Measurements from ENCODE around the gene HFE. TPM values are rescaled to one million over a fixed set of nuclear protein-coding genes. Genes with fewer than 3 reads are reported as not detected.

The HFE gene
- polyA plus RNA-seq, 2 of the 4 experiments (the other 2 are of a cell fraction): 19.9 to 31.7 TPM

DNA sequence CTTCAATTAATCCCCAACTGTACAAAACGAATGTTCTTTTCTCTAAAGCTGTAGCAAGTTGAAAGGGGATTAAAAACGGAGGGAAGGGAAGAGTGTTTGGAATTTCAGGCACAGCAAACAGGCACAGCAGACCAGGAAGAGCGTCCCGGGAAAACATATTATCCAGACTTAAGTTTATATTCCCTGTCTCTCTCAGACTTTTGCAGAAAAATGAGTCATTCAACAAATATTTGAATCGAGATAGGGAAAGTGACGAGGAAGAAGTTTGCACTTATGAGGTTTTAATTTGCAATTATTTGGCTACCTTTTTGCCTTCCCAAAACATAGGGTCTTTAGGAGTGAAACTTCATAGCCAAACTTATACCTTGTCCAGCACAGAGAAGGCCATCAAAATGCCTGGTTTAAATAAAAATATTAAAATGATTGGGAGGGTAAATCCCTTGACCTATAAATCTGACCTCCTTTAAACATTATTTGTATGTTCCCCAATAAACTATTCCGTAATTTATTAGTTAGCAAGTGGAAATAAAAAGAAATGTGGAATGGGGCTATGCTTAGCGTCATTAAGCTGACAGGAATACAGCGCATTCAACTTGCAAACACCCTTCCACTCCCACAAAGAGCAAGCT, 16.0 kb downstream of the HFE start:
- H3K4me2 ChIP-seq: peak overlapping the region; percentile 96
- ChIA-PET POLR2A (interaction anchor here (0.6 to 3.9 kb wide), 30 partner anchors 9 to 1790 kb away, joined by 3 to 145 read pairs (median 7); partner anchors contain the start of gene HFE), CTCF (interaction anchor here (0.6 to 20.7 kb wide), 7 partner anchors 11 to 77 kb away, joined by 3 to 580 read pairs (median 3); a partner anchor contains a TSS)
- TF ChIP-seq MYC (IDR thresholded peaks at IDR 0.05; ENCODE audit: borderline replicate concordance, low read length) (0 out of 2 replicates have a peak, but pooled peaks have one; percentile 41), POLR2AphosphoS2 (conservative IDR thresholded peaks at IDR 0.05; ENCODE audit: low read length) (0 out of 2 replicates have a peak, but pooled peaks have one; percentile 9), RCOR1 (IDR thresholded peaks at IDR 0.05; ENCODE audit: low read depth, low read length) (no peak), EP300 (IDR thresholded peaks at IDR 0.05) (no peak), FOSL2 (IDR thresholded peaks at IDR 0.05) (no peak), FOSL2 (CRISPR knock-in tag; IDR thresholded peaks at IDR 0.05) (peak; percentile 80), MAFK (IDR thresholded peaks at IDR 0.05; ENCODE audit: partially characterized antibody) (no peak), SREBF2 (IDR thresholded peaks at IDR 0.05) (no peak), ZNF302 (CRISPR knock-in tag; IDR thresholded peaks at IDR 0.05) (no peak)
- under 1% methylated on average over 9 of the region's 9 CpGs for WGBS (ENCODE audit: missing lambda C conversion rate)
- peak overlapping the region; percentile 87 to 92 for H3K27ac ChIP-seq
- peak overlapping the region; percentile 30; the same call in 2 of the 3 replicates for H3K4me3 ChIP-seq
- 0 out of 3 replicates have a peak, but pooled peaks cover 5% of the 10 kb centered on the region for H3K9me3 ChIP-seq
- no peak for FAIRE-seq
- peaks cover 19% of the 10 kb centered on the region for H3K4me1 ChIP-seq
- ATAC-seq: peak; percentile 92
- peak; percentile 16 to 44 for DNase-seq (ENCODE audit: low read depth in 1 of 2, low spot score in 1 of 2)

DNA sequence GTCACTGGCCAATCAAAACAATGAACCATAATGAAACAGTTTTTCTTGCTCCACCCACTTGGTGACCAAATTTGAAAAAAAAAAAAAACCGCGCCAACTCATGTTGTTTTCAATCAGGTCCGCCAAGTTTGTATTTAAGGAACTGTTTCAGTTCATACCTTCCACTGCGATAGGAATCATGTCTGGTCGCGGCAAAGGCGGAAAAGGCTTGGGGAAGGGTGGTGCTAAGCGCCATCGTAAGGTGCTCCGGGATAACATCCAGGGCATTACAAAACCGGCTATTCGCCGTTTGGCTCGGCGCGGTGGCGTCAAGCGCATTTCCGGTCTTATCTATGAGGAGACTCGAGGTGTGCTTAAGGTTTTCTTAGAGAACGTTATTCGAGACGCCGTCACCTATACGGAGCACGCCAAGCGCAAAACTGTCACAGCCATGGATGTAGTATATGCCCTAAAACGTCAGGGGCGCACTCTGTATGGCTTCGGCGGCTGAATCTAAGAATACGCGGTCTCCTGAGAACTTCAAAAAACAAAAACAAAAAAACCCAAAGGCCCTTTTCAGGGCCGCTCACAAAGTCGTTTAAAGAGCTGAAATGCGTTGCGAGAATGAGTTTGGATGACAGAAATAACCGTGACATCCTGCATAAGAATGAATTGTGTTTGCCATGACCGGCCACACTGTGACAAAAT, 16.7 kb downstream of the HFE start:
- ChIA-PET CTCF (interaction anchor here (0.6 to 20.7 kb wide), 10 partner anchors 12 to 1989 kb away, joined by 3 to 580 read pairs (median 4); partner anchors contain the start of gene HFE), POLR2A (interaction anchor here (0.6 to 3.9 kb wide), 35 partner anchors 10 to 1789 kb away, joined by 3 to 145 read pairs (median 7); partner anchors contain the start of gene HFE)
- ATAC-seq (peak; percentile 88 to 93), FAIRE-seq (no peak), DNase-seq (ENCODE audit: low read depth in 1 of 2, low spot score in 1 of 2) (peak; percentile 57 to 93)
- Histone ChIP-seq H3K4me2 (peak overlapping the region; percentile 96), H3K27ac (peak overlapping the region; percentile 87 to 92), H3K9me3 (0 out of 3 replicates have a peak, but pooled peaks cover 5% of the 10 kb centered on the region), H3K4me1 (peaks cover 19% of the 10 kb centered on the region), H3K4me3 (peak overlapping the region; percentile 43)
- 0% methylated on average over 37 of the region's 39 CpGs for WGBS (ENCODE audit: missing lambda C conversion rate)
- TF ChIP-seq GATA3 (IDR thresholded peaks at IDR 0.05; ENCODE audit: borderline replicate concordance) (peak; percentile 69; the same call in 1 of the 2 replicates), PHF8 (IDR thresholded peaks at IDR 0.05; ENCODE audit: borderline replicate concordance, low read depth) (peak; percentile 32; the same call in 1 of the 2 replicates), RCOR1 (IDR thresholded peaks at IDR 0.05; ENCODE audit: low read depth, low read length) (0 out of 2 replicates have a peak, but pooled peaks have one; percentile 51), JUN (IDR thresholded peaks at IDR 0.05) (peak; percentile 100), POLR2A (IDR thresholded peaks at IDR 0.05; ENCODE audit: low read length) (peak; percentile 99), BHLHE40 (IDR thresholded peaks at IDR 0.05; ENCODE audit: low read depth, low read length) (no peak), RARB (CRISPR knock-in tag; IDR thresholded peaks at IDR 0.05) (peak; percentile 77; the same call in 1 of the 2 replicates), TFCP2L1 (CRISPR knock-in tag; IDR thresholded peaks at IDR 0.05) (peak; percentile 52; the same call in 1 of the 2 replicates), HDAC2 (IDR thresholded peaks at IDR 0.05) (no peak), SMC3 (IDR thresholded peaks at IDR 0.05) (0 out of 3 replicates have a peak, but pooled peaks have one; percentile 10), EP300 (IDR thresholded peaks at IDR 0.05) (peak; percentile 51 to 56; a peak in 2 of 5 replicates), NFE2L2 (conservative IDR thresholded peaks at IDR 0.05; ENCODE audit: low read length) (no peak), RAD21 (conservative IDR thresholded peaks at IDR 0.05 in 1 of 2, IDR thresholded peaks at IDR 0.05 in 1 of 2) (0 out of 5 replicates have a peak, but pooled peaks have one; percentile 11 to 14), ZNF302 (CRISPR knock-in tag; IDR thresholded peaks at IDR 0.05) (no peak), HOXA7 (CRISPR knock-in tag; IDR thresholded peaks at IDR 0.05) (0 out of 2 replicates have a peak, but pooled peaks have one; percentile 44), FOSB (CRISPR knock-in tag; IDR thresholded peaks at IDR 0.05) (peak; percentile 95), JUNB (IDR thresholded peaks at IDR 0.05) (0 out of 2 replicates have a peak, but pooled peaks have one; percentile 16), TP53 (CRISPR knock-in tag; IDR thresholded peaks at IDR 0.05) (peak; percentile 78; the same call in 1 of the 2 replicates), CEBPB (IDR thresholded peaks at IDR 0.05) (peak in 1 of 2 experiments; percentile 33; a peak in 2 of 4 replicates), MYC (IDR thresholded peaks at IDR 0.05; ENCODE audit: borderline replicate concordance, low read length) (no peak), MAZ (IDR thresholded peaks at IDR 0.05; ENCODE audit: borderline replicate concordance, low read depth, low read length) (no peak)
- TF ChIP-seq, protein P1, sequence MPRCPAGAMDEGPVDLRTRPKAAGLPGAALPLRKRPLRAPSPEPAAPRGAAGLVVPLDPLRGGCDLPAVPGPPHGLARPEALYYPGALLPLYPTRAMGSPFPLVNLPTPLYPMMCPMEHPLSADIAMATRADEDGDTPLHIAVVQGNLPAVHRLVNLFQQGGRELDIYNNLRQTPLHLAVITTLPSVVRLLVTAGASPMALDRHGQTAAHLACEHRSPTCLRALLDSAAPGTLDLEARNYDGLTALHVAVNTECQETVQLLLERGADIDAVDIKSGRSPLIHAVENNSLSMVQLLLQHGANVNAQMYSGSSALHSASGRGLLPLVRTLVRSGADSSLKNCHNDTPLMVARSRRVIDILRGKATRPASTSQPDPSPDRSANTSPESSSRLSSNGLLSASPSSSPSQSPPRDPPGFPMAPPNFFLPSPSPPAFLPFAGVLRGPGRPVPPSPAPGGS (IDR thresholded peaks at IDR 0.05): peak; percentile 99
- TF ChIP-seq, protein P2, sequence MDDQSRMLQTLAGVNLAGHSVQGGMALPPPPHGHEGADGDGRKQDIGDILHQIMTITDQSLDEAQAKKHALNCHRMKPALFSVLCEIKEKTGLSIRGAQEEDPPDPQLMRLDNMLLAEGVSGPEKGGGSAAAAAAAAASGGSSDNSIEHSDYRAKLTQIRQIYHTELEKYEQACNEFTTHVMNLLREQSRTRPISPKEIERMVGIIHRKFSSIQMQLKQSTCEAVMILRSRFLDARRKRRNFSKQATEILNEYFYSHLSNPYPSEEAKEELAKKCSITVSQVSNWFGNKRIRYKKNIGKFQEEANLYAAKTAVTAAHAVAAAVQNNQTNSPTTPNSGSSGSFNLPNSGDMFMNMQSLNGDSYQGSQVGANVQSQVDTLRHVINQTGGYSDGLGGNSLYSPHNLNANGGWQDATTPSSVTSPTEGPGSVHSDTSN (IDR thresholded peaks at IDR 0.05): peak; percentile 80
- TF ChIP-seq, protein P3, sequence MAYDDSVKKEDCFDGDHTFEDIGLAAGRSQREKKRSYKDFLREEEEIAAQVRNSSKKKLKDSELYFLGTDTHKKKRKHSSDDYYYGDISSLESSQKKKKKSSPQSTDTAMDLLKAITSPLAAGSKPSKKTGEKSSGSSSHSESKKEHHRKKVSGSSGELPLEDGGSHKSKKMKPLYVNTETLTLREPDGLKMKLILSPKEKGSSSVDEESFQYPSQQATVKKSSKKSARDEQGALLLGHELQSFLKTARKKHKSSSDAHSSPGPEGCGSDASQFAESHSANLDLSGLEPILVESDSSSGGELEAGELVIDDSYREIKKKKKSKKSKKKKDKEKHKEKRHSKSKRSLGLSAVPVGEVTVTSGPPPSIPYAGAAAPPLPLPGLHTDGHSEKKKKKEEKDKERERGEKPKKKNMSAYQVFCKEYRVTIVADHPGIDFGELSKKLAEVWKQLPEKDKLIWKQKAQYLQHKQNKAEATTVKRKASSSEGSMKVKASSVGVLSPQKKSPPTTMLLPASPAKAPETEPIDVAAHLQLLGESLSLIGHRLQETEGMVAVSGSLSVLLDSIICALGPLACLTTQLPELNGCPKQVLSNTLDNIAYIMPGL (CRISPR knock-in tag; IDR thresholded peaks at IDR 0.05; ENCODE audit: borderline replicate concordance): peak; percentile 64
- TF ChIP-seq, protein P4, sequence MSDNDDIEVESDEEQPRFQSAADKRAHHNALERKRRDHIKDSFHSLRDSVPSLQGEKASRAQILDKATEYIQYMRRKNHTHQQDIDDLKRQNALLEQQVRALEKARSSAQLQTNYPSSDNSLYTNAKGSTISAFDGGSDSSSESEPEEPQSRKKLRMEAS (IDR thresholded peaks at IDR 0.05): peak; percentile 57; the same call in 1 of the 2 replicates
- TF ChIP-seq, protein P5, sequence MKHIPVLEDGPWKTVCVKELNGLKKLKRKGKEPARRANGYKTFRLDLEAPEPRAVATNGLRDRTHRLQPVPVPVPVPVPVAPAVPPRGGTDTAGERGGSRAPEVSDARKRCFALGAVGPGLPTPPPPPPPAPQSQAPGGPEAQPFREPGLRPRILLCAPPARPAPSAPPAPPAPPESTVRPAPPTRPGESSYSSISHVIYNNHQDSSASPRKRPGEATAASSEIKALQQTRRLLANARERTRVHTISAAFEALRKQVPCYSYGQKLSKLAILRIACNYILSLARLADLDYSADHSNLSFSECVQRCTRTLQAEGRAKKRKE (CRISPR knock-in tag; IDR thresholded peaks at IDR 0.05; ENCODE audit: low read depth): no peak

Measured in A549 (cell line).